Osteocyte (in vitro differentiated cells): Measurements from ENCODE around the gene SRXN1. TPM values are rescaled to one million over a fixed set of nuclear protein-coding genes. Genes with fewer than 3 reads are reported as not detected.

Source experiments
- DNase-seq: peaks from one replicate; pipeline ENCODE4 v3.0.0; 2021; ENCODE audit warnings: mixed read lengths; ENCODE audit not compliant: unreplicated experiment; ENCODE audit errors: extremely low spot score
- H3K27ac Mint-ChIP-seq: one replicate; pipeline ENCODE4 v1.8.0; 2021; ENCODE audit warnings: mild to moderate bottlenecking, mixed read lengths; ENCODE audit not compliant: unreplicated experiment
- H3K27me3 Mint-ChIP-seq: one replicate; pipeline ENCODE4 v1.8.0; 2021; ENCODE audit warnings: mixed read lengths; ENCODE audit not compliant: unreplicated experiment
- H3K36me3 Mint-ChIP-seq: one replicate; pipeline ENCODE4 v1.8.0; 2021; ENCODE audit warnings: mixed read lengths; ENCODE audit not compliant: unreplicated experiment
- H3K4me1 Mint-ChIP-seq: one replicate; pipeline ENCODE4 v1.8.0; 2021; ENCODE audit warnings: mixed read lengths; ENCODE audit not compliant: unreplicated experiment
- H3K4me3 Mint-ChIP-seq: one replicate; pipeline ENCODE4 v1.8.0; 2021; ENCODE audit warnings: mild to moderate bottlenecking, moderate library complexity, mixed read lengths; ENCODE audit not compliant: unreplicated experiment
- H3K9me3 Mint-ChIP-seq: one replicate; pipeline ENCODE4 v1.8.0; 2021; ENCODE audit warnings: mixed read lengths; ENCODE audit not compliant: unreplicated experiment
- CTCF ChIP-seq: fragments of 200-600 bp; sonication (generic); IDR thresholded peaks from 2 replicates; pipeline ENCODE4 v1.5.0; 2021; ENCODE audit warnings: antibody characterized with exemption, mild to moderate bottlenecking, moderate library complexity
- long read RNA-seq: library from polyadenylated mRNA; unstranded; transcript quantifications from one replicate; pipeline ENCODE4 v2.0.0, GENCODE V29; 2021
- total RNA-seq: library from RNA; stranded (reverse); gene quantifications from 2 replicates; pipeline ENCODE4 v1.2.1, GENCODE V29; 2021

The SRXN1 gene
- total RNA-seq, result 12.7 and 14.3 TPM in 2 replicates
- long read RNA-seq, partial matches to known transcripts, result 0 of 8 reads
- long read RNA-seq, other reads (novel, unspliced or antisense), result 8 of 8 reads

- H3K4me3 Mint-ChIP-seq, result peak within 1 kb of the TSS; percentile 75
- peak; percentile 73 for TF ChIP-seq CTCF
- no peaks in the 10 kb centered on the region for H3K9me3 Mint-ChIP-seq
- DNase-seq, result peak; percentile 95
- H3K4me1 Mint-ChIP-seq, result peaks cover 23% of the 10 kb centered on the region
- peak within 1 kb of the TSS; percentile 77 for H3K27ac Mint-ChIP-seq
- peaks cover 19% of the 10 kb centered on the region for H3K36me3 Mint-ChIP-seq
- peaks cover 7% of the 10 kb centered on the region for H3K27me3 Mint-ChIP-seq
These were observed at the start of gene SRXN1 for GRCh38 chr20:653110-653589. TSS of gene SRXN1 (minus strand) at chr20:653200. CDS start at chr20:653185, 15 bp downstream.

GRCh38 chr20:701401-702129, 48.6 kb upstream of the SRXN1 start:
- Mint-ChIP-seq H3K27ac (no peak overlapping the region), H3K9me3 (no peaks in the 10 kb centered on the region), H3K36me3 (no peaks in the 10 kb centered on the region), H3K4me3 (no peak overlapping the region), H3K4me1 (no peaks in the 10 kb centered on the region), H3K27me3 (peaks cover 12% of the 10 kb centered on the region)
- DNase-seq, result no peak
- no peak for TF ChIP-seq CTCF

GRCh38 chr20:699811-700338, 46.9 kb upstream of the SRXN1 start:
- Mint-ChIP-seq H3K27ac (no peak overlapping the region), H3K4me1 (no peaks in the 10 kb centered on the region), H3K4me3 (no peak overlapping the region), H3K27me3 (peaks cover 12% of the 10 kb centered on the region), H3K36me3 (no peaks in the 10 kb centered on the region), H3K9me3 (no peaks in the 10 kb centered on the region)
- no peak for DNase-seq
- TF ChIP-seq CTCF, result no peak

GRCh38 chr20:699342-699741, 46.3 kb upstream of the SRXN1 start:
- H3K27me3 Mint-ChIP-seq, result peaks cover 12% of the 10 kb centered on the region

More at GRCh38 chr20:699342-699741, 46.3 kb upstream of the SRXN1 start:
- Mint-ChIP-seq H3K27ac (no peak overlapping the region), H3K9me3 (no peaks in the 10 kb centered on the region), H3K36me3 (no peaks in the 10 kb centered on the region), H3K4me1 (no peaks in the 10 kb centered on the region), H3K4me3 (no peak overlapping the region)
- no peak for TF ChIP-seq CTCF
- no peak for DNase-seq
